Activated effector memory CD4-positive, alpha-beta T cell treated with Interleukin-2 at 50 U/mL for 16 hours (primary cell): ENCODE data around the gene SCLT1.
"Not testable (repeated sequence)": the region's sequence is repeated elsewhere in the genome, so short reads cannot be mapped to it uniquely, and the experiment has no call there.

ENCODE experiments used
- DNase-seq: peaks from one replicate; pipeline ENCODE4 v3.0.0-alpha.2; 2020

Gene SCLT1

DNA sequence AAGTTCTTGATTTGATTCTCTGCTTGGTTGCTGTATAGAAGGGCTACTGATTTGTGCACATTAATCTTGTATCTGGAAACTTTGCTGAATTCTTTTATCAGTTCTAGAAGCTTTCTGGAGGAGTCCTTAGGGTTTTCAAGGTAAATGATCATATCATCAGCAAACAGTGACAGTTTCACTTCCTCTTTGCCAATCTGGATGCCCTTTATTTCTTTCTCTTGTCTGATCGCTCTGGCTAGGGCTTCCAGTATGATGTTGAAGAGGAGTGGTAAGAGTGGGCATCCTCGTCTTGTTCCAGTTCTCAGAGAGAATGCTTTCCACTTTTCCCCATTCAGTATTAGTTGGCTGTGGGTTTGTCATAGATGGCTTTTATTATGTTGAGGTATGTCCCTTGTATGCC is 23.8 kb downstream of the SCLT1 start:
- DNase-seq = not testable (repeated sequence)

- DNase-seq = no peak
These were observed 28.6 kb downstream of the SCLT1 start for GRCh38 chr4:129064717-129065116.

- DNase-seq = no peak
These were observed 29.7 kb downstream of the SCLT1 start for GRCh38 chr4:129063640-129064039.

DNA sequence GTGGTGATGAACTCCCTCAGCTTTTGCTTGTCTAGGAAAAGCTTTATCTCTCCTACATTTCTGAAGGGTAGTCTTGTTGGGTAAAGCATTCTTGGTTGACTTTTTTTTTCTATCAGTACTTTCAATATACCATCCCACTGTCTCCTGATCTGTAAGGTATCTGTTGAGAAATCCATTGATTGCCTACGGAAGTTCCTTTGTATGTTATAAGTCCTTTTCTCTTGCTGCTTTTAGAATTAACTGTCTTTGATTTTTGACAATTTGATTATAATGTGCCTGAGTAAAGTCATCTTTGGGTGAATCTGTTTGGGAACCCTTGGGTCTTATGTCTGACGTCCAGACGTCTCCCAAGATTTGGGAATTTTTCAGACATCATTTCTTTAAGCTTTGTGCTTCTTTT is 30.8 kb downstream of the SCLT1 start:
- no peak for DNase-seq

- DNase-seq = no peak
These were observed 34.3 kb downstream of the SCLT1 start for GRCh38 chr4:129059028-129059427.

GRCh38 chr4:129046055-129046959 is 47.0 kb downstream of the SCLT1 start:
- no peak for DNase-seq

GRCh38 chr4:129043523-129043922 is 49.8 kb downstream of the SCLT1 start:
- DNase-seq = no peak

- DNase-seq = no peak
These were observed 52.9 kb downstream of the SCLT1 start for GRCh38 chr4:129040471-129040870.

DNA sequence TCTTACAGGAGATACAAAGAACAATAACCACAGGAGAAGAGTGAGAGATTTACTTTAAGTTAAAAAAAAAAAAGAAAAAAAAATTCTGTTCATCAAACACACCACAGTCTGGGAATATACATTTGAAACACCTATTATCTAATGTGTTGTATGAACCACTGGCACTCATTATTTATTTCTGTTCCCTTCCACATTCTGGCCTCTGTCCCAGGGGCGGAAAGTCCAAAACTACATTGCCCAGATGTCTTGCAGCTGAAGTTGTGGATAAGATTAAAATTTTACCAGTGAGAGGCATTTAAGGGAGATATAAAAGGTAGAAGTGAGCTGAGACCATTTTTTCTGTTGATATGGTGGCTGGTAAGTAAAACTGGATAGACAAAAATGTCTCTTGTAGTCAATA is 56.2 kb downstream of the SCLT1 start:
- no peak for DNase-seq

DNA sequence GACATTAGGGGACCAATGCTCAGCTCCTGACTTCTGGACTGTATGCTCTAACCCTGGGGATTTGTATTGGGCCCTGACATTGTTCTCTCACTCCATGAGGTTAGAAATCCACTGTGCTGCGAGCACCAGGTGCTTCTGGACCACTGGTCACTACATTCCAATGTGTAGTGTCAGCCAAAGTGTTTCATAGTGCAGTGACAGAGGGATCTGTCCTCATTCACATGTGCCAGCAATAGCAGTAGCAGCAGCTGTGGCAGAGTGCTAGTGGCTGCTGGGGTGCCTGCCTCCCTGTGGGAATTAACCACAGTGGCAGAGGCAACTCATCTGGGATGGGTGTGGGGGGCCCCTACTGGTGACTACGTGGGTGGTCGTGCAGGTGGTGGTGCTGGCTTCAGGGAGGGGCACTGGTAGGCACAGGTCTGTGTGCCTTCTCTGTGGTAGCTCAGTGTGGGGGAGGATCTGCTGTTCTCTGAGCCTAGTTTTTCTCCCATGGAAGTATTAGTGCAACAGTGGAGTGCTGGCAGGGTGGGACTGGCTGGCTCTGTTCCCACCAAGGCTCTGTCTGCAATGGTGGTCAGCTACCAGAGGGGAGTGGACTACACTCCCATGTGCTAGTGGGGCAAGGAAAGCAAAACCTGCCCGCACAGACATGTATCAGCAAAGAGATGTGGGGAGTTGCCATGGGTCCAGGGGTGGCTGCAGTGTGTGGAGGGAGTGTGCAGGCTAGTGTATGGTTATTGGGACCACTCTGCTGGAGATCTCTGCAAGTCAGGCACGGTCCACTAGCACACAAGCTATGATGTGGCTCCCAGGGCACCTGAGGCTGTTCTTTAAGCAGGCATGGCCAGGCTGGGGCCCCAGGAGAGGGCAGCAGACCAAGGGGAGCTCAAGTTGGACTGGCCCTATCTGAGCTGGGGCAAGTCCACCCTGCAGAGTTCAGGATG is 78.5 kb downstream of the SCLT1 start:
- no peak for DNase-seq

- DNase-seq = no peak
These were observed 85.2 kb downstream of the SCLT1 start for GRCh38 chr4:129008096-129008495.

GRCh38 chr4:128986908-128987307 is 106.4 kb downstream of the SCLT1 start:
- DNase-seq = no peak

- DNase-seq = no peak
These were observed 107.3 kb downstream of the SCLT1 start for GRCh38 chr4:128986019-128986418.

DNA sequence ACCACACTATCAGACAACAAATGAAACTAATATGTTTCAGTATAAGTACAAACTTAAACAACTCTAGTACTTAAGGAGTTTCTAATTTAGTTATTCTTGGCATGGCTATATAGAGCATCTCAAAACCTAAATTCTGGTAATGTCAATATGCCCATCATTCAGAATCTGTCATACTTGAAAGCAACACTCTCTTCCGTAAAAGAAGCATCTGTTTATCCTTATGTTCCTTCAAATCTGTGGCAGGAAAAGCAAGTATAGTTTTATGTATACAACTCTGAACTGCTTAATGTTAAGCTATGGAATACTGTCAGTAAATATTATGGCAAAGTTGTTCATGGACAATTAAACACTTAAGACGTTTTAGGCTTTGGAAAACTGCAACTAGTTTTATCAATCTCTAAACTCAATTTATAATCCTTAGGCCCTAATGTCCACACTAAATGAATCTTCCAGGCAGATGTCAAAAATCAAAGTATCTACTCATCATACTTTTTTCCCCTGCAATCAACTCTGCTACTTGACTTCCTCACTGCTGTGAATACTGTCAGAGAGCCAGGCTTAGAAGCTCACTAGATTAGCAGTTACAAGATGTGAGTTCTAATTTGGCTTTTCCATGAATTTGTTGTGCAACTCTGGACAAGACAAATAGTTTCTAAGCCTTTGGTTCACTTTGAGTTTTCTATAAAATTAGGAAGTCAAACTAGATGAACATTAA is 109.4 kb downstream of the SCLT1 start:
- no peak for DNase-seq

DNA sequence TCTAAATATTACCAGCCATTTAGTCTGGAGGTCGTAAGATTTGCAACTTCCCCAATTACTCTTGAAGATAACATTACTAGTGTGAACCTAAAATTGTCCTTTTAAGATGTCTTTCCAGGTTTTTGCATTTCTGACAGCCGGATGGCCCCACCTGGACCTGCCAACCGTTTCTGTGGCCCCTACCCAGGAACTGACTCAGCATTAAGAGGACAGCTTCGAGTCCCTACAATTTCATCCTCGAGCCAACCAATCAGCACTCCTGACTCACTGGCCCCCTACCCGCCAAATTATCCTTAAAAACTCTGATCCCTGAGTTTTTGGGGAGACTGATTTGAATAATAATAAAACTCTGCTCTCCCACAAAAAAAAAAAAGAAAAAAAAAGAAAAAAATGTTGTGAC is 112.0 kb downstream of the SCLT1 start:
- no peak for DNase-seq

- no peak for DNase-seq
These were observed 112.5 kb downstream of the SCLT1 start for GRCh38 chr4:128980816-128981326.

DNA sequence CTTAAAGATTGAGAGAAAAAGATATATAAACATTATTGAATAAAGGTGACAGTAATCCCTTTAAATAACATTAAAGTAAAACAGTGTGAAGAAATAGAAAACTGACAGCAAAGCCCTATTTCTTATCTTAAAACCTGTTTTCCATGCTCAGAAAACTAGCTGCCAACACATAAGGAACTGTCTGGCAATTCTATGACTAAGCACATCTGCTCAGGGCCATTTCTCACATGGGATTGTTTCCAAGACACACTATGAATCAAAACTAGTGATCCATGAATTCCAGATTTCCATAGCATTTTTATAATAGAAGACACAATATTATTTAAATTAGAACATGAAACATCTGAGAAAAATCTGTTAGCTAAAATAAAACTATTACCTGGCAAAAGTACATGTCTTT is 113.4 kb downstream of the SCLT1 start:
- DNase-seq = no peak

DNA sequence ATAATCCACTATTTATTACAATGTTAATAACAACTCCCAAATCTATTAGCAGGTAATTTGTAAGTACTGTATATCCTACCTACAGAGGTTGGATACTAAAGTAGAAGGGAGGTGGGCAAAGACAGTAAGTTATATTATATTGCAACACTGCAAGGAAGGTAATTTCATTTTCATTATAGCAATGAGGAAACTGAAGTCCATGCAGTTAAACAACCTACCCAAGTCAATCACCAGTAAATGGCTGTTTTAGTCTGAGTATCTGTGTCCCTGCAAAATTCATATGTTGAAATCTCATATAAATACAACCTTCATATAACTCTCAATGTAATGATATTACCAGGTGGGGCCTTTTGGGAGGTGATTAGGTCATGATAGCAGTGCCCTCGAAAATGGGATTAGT is 114.4 kb downstream of the SCLT1 start:
- no peak for DNase-seq

DNA sequence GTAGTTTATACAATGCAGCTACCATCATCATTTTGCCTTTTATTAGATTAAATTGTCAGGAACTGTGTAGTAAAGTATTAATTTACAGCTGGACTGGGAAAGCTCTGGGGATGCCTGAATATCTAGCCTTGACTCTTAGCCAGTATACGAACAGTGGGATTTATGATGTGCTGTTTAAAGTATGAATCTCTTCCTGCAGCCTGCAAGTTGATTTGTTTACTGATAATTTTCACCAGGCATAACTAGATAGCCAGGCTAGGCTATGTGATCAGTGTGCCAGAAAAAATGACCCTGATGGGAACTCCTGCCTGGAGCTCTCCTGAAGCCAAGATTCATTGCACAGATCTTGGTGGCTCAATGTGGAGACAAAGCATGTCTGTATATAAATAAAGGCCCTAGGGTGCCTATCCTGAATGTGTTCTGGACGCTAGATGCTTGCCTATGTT is 119.2 kb downstream of the SCLT1 start:
- no peak for DNase-seq

GRCh38 chr4:128973384-128973783 is 120.0 kb downstream of the SCLT1 start:
- DNase-seq = no peak

DNA sequence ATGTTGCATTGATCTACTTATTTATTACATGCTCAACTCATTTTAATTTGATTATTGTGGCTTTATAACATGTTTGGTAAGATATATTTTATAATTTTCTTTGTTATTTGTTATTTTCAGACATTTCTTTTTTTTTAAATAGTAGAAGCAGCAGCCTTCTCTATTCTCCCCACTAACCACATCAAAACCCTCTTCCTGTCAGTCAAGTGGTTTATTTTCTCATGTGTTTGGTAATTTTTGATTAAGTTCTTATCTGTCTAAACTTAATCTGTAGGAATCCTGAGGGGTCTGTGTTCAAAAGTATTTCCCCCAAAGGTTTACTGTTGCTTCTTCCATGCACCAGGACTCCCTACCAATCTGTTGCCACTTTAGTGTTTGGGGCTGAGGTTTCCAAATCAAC is 131.9 kb downstream of the SCLT1 start:
- DNase-seq = no peak

GRCh38 chr4:128958194-128958593 is 135.1 kb downstream of the SCLT1 start:
- DNase-seq = no peak

GRCh38 chr4:128957459-128957858 is 135.9 kb downstream of the SCLT1 start:
- DNase-seq = no peak
